H1 (cell line): Measurements from ENCODE around the gene C2.

Source experiments
- CBX5 ChIP-seq: fragments of 300-800, 300-1000 bp; sonication (generic); IDR thresholded peaks from 2 replicates; pipeline ENCODE4 v1.7.1; 2016; ENCODE audit warnings: antibody characterized with exemption, low read length, low read depth
- CTBP2 ChIP-seq: IDR thresholded peaks from 2 replicates; pipeline ENCODE4 v1.7.0; 2011; ENCODE audit warnings: borderline replicate concordance, mild to moderate bottlenecking, moderate library complexity, mixed read lengths, low read length; ENCODE audit not compliant: insufficient read depth, insufficient read length
- EP300 ChIP-seq, 2 experiments: IDR thresholded peaks; 1 replicate in 1 of 2; 2 replicates in 1 of 2; pipeline ENCODE4 v1.6.1; 2011 to 2012; ENCODE audit warnings: low read depth in 2 of 2, low read length in 2 of 2, mild to moderate bottlenecking in 2 of 2, borderline replicate concordance in 1 of 2, inconsistent platforms in 1 of 2, moderate library complexity in 1 of 2
- EZH2 ChIP-seq: fragments of 200-600 bp; sonication (generic); IDR thresholded peaks from 2 replicates; pipeline ENCODE4 v1.7.1; 2012; ENCODE audit warnings: low read depth, mild to moderate bottlenecking, moderate library complexity, low read length, inconsistent platforms; ENCODE audit not compliant: severe bottlenecking
- JUN ChIP-seq: IDR thresholded peaks from 2 replicates; pipeline ENCODE4 v1.6.1; 2011; ENCODE audit warnings: low read depth, mild to moderate bottlenecking, improper control_type of control experiment, low read length
- POLR2A ChIP-seq, 2 experiments: IDR thresholded peaks; 1 replicate in 1 of 2; 2 replicates in 1 of 2; pipeline ENCODE4 v1.6.1; 2011; ENCODE audit warnings: low read depth in 2 of 2, low read length in 2 of 2, mild to moderate bottlenecking in 2 of 2; ENCODE audit errors: control extremely low read depth in 1 of 2
- TAF1 ChIP-seq: IDR thresholded peaks from 2 replicates; pipeline ENCODE4 v1.6.1; 2011; ENCODE audit warnings: mild to moderate bottlenecking, low read depth, low read length
- TBP ChIP-seq: IDR thresholded peaks from 2 replicates; pipeline ENCODE4 v1.6.1; 2011; ENCODE audit warnings: low read depth, low read length, improper control_type of control experiment
- TF ChIP-seq, protein P1 (sequence below), 3 experiments: IDR thresholded peaks; 1 replicate in 2 of 3; 2 replicates in 1 of 3; pipeline versions ENCODE4 v1.5.1 to v1.6.1; 2011; ENCODE audit warnings: low read length in 3 of 3, mild to moderate bottlenecking in 3 of 3, inconsistent platforms in 2 of 3, low read depth in 1 of 3, moderate library complexity in 1 of 3; ENCODE audit not compliant: insufficient read depth in 1 of 3; ENCODE audit errors: control extremely low read depth in 1 of 3

GRCh38 chr6:31965700-31966099 is 38.2 kb downstream of the C2 start:
- TF ChIP-seq TAF1 (no peak), POLR2A (IDR thresholded peaks at IDR 0.05; ENCODE audit: control extremely low read depth in 1 of 2, low read depth in 2 of 2, low read length in 2 of 2) (no peak), TBP (no peak), EP300 (IDR thresholded peaks at IDR 0.05; ENCODE audit: borderline replicate concordance in 1 of 2, low read depth in 2 of 2, low read length in 2 of 2) (no peak), EZH2 (no peak), JUN (no peak), CTBP2 (no peak), CBX5 (no peak)
- TF ChIP-seq, protein P1, sequence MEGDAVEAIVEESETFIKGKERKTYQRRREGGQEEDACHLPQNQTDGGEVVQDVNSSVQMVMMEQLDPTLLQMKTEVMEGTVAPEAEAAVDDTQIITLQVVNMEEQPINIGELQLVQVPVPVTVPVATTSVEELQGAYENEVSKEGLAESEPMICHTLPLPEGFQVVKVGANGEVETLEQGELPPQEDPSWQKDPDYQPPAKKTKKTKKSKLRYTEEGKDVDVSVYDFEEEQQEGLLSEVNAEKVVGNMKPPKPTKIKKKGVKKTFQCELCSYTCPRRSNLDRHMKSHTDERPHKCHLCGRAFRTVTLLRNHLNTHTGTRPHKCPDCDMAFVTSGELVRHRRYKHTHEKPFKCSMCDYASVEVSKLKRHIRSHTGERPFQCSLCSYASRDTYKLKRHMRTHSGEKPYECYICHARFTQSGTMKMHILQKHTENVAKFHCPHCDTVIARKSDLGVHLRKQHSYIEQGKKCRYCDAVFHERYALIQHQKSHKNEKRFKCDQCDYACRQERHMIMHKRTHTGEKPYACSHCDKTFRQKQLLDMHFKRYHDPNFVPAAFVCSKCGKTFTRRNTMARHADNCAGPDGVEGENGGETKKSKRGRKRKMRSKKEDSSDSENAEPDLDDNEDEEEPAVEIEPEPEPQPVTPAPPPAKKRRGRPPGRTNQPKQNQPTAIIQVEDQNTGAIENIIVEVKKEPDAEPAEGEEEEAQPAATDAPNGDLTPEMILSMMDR (IDR thresholded peaks at IDR 0.05; ENCODE audit: control extremely low read depth in 1 of 3, insufficient read depth in 1 of 3, low read depth in 1 of 3, low read length in 3 of 3): no peak
